ENCODE data around the gene TBC1D14.

DNA sequence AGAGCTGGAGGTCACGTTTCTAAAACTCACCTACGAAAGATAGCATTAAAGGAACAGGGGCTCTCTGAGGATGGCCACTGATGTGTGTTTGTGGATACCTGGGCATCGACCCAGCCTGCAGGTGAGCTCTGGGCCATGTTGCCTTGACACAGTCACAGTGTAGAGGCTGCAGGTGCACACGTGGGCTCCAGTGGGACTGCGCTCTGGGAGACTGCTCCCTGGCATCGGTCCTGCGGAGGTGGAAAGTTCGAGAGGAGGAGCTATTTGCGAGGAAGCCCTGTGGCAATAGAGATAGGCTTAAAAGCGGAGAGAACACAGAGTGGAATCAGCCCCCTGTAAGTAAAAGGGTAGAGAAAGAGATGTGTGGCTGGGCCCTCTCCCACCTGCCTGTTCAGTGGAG is 121.2 kb downstream of the TBC1D14 start:
- TF ChIP-seq, protein P1, sequence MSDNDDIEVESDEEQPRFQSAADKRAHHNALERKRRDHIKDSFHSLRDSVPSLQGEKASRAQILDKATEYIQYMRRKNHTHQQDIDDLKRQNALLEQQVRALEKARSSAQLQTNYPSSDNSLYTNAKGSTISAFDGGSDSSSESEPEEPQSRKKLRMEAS (IDR thresholded peaks at IDR 0.05; ENCODE audit: low read depth): no peak
- TF ChIP-seq, protein P2, sequence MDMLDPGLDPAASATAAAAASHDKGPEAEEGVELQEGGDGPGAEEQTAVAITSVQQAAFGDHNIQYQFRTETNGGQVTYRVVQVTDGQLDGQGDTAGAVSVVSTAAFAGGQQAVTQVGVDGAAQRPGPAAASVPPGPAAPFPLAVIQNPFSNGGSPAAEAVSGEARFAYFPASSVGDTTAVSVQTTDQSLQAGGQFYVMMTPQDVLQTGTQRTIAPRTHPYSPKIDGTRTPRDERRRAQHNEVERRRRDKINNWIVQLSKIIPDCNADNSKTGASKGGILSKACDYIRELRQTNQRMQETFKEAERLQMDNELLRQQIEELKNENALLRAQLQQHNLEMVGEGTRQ (IDR thresholded peaks at IDR 0.05; ENCODE audit: borderline replicate concordance, low read depth, low read length): no peak
- TF ChIP-seq, protein P3, sequence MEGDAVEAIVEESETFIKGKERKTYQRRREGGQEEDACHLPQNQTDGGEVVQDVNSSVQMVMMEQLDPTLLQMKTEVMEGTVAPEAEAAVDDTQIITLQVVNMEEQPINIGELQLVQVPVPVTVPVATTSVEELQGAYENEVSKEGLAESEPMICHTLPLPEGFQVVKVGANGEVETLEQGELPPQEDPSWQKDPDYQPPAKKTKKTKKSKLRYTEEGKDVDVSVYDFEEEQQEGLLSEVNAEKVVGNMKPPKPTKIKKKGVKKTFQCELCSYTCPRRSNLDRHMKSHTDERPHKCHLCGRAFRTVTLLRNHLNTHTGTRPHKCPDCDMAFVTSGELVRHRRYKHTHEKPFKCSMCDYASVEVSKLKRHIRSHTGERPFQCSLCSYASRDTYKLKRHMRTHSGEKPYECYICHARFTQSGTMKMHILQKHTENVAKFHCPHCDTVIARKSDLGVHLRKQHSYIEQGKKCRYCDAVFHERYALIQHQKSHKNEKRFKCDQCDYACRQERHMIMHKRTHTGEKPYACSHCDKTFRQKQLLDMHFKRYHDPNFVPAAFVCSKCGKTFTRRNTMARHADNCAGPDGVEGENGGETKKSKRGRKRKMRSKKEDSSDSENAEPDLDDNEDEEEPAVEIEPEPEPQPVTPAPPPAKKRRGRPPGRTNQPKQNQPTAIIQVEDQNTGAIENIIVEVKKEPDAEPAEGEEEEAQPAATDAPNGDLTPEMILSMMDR (IDR thresholded peaks at IDR 0.05): no peak
